Measurements from ENCODE around the gene ARID4B.

ARID4B gene

GRCh38 chr1:235156740-235157139 is 171.2 kb downstream of the ARID4B start:
- no peak for DNase-seq

- DNase-seq: no peak
Measured at GRCh38 chr1:235156265-235156664, 171.7 kb downstream of the ARID4B start.

GRCh38 chr1:235152235-235152634 is 175.7 kb downstream of the ARID4B start:
- DNase-seq: no peak

- no peak for DNase-seq
Measured at GRCh38 chr1:235151033-235151432, 176.9 kb downstream of the ARID4B start.

- DNase-seq: no peak
Measured at GRCh38 chr1:235149824-235150223, 178.2 kb downstream of the ARID4B start.

GRCh38 chr1:235147269-235147668 is 180.7 kb downstream of the ARID4B start:
- DNase-seq: no peak

- no peak for DNase-seq
Measured at GRCh38 chr1:235145639-235146038, 182.3 kb downstream of the ARID4B start.

GRCh38 chr1:235142991-235143390 is 185.0 kb downstream of the ARID4B start:
- no peak for DNase-seq

- no peak for DNase-seq
Measured at GRCh38 chr1:235139315-235139714, 188.7 kb downstream of the ARID4B start.

- no peak for DNase-seq
Measured at GRCh38 chr1:235138821-235139220, 189.2 kb downstream of the ARID4B start.

- no peak for DNase-seq
Measured at GRCh38 chr1:235136111-235136510, 191.9 kb downstream of the ARID4B start.

- no peak for DNase-seq
Measured at GRCh38 chr1:235134171-235134570, 193.8 kb downstream of the ARID4B start.

GRCh38 chr1:235133086-235133485 is 194.9 kb downstream of the ARID4B start:
- DNase-seq: no peak

GRCh38 chr1:235131961-235132360 is 196.0 kb downstream of the ARID4B start:
- DNase-seq: no peak

- no peak for DNase-seq
Measured at GRCh38 chr1:235130766-235131270, 197.2 kb downstream of the ARID4B start.

GRCh38 chr1:235129774-235130570 is 198.0 kb downstream of the ARID4B start:
- no peak for DNase-seq

GRCh38 chr1:235128456-235129328 is 199.3 kb downstream of the ARID4B start, which contains the start of gene TOMM20:
TSS of gene TOMM20 (minus strand) at chr1:235128837. CDS start at chr1:235128715, 122 bp downstream.
- DNase-seq: peak; percentile 97

- DNase-seq: no peak
Measured at GRCh38 chr1:235127732-235128455, 200.1 kb downstream of the ARID4B start.

GRCh38 chr1:235127203-235127602 is 200.8 kb downstream of the ARID4B start:
- DNase-seq: no peak

GRCh38 chr1:235124665-235125064 is 203.3 kb downstream of the ARID4B start:
- DNase-seq: no peak

- DNase-seq: no peak
Measured at GRCh38 chr1:235124111-235124510, 203.9 kb downstream of the ARID4B start.

GRCh38 chr1:235122348-235122747 is 205.6 kb downstream of the ARID4B start:
- DNase-seq: no peak
